RPMI7951 (cell line): Measurements from ENCODE around the gene ARHGEF28. TPM values are rescaled to one million over a fixed set of nuclear protein-coding genes. Genes with fewer than 3 reads are reported as not detected.

ENCODE experiments used
- DNase-seq: peaks from one replicate; pipeline ENCODE4 v3.0.0-alpha.2; 2012; ENCODE audit warnings: low read depth
- total RNA-seq: library from RNA; depleted of rRNA; stranded (reverse); fragments of >200 nt; shearing (Covaris generic); gene quantifications from 2 replicates; pipeline ENCODE4 v1.2.3, GENCODE V29; 2014

The ARHGEF28 gene
- total RNA-seq, 1 experiment from 2014 or later, result 11.3 TPM

DNA sequence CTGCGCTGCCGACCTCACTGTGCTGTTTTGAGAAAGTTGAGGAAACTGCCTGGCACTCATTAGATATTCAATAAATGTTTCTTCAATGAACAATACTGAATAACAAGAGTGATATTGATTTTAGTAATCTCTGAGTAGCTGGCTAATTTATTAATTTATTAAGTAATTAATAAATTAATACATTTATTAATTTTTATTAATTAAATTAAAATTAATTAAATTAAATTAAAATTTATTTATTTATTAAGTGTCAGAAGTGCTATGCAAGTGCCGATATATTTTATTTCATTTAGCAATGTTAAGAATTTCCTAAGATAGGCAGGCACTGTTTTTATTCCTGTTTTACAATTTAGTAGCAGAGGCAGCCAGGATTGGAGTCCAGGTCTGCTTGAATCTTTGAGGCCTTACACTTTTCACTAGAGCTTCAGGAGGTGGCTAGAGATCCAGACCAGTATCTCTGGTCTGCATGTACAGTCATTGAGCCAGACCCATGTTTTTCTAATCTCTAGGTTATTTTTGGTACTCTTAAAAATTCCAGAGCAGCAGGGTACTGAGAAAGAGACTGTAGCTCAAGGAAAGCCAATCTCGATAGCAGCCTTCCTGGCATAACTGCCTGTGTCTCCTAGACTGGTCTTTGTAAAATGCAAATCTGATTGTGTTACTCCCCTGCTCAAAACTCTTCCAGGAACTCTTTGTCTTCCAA lies 109.2 kb downstream of the ARHGEF28 start:
- DNase-seq, result no peak

DNA sequence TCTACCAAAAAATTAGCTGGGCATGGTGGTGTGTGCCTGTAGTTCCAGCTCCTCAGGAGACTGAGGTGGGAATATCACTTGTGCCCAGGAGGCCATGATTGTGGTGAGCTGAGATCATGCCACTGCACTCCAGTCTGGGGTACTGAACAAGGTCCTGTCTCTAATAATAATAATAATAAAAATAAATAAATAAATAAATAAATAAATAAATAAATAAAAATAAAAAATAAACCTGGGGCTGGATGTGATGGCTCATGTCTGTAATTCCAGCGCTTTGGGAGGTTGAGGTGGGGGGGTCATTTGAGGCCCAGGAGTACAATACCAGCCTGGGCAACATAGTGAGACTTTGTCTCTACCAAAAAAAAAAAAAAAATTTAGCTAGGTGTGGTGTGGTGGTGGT lies 113.7 kb downstream of the ARHGEF28 start:
- DNase-seq, result no peak

DNA sequence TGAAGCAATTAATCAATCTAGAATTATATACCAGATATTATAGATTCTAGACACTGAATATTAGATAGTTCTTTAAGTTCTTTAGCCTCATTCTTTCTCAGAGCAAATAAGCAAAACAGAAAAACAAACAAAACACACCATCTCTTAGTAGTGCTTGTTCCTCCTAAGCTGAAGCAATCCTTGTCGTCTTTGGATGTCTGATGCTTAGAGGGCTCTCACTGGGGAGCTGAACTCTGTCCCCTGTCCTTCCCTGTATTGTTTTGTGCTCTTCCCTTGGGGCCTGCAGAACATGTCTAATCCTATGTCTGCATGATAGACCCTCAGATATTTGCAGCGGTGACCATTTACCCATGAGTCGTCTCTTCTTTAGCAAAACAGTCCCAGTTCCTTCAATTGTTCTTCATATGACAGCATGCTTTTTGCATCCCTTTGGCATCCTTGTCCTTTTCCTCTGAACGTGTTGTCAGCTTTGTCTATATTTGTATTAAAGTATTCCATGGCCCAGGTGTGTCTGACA lies 114.3 kb downstream of the ARHGEF28 start:
- DNase-seq, result no peak

DNA sequence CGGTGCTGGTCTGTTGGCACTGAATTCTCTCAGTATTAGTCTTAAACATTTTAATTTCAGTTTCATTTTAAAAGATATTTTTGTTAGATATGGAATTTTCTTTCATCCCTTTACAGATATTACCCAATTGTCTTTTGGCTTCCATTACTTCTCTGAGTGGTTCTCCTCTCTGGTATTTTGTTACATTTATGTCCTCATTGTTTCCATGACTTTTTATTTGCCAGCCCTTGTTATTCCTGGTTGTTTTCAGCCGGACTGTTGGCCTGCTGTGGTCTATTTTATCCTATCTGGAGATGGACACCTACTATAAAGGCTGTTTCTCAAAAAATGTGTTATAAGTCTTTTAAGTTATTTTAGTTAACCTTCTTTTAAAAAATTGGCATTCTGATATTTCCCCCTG lies 117.2 kb downstream of the ARHGEF28 start:
- DNase-seq, result no peak

DNA sequence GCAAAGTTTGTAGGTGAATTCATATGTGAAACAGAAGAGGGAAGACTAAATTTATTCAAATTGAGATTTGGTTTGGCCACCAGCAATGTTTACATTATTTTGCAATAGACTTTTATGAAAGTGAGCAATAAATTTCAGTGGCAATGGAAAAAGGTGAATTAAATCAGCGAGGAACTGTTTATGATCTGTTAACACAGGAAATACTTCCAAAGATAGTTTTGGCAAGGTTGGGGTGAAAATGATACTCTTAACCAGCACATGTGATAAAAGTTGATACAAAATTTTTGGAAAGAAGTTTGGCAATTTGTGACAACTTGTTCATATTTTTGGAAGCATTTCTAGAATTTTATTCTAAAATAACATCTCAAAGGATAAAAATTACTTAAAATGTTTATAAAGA lies 119.8 kb downstream of the ARHGEF28 start:
- no peak for DNase-seq

DNA sequence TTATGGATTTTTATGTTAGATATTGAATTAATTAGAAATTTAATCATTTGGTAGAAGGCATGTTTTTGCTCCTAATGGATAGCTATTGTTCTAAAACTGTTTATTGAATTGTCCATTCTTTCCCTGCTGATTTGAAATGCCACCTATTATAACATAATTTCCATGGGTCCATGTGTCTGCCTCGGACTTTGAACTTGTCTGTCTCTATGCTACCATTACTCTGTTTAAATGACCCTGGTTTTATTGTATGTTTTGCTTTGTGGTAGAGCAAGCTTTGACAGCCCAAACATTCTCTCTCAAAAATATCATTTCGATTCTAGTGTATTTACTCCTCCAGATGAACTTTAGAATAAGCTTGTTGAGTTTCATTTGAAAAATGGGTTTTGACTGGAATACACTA lies 120.6 kb downstream of the ARHGEF28 start:
- DNase-seq, result no peak

DNA sequence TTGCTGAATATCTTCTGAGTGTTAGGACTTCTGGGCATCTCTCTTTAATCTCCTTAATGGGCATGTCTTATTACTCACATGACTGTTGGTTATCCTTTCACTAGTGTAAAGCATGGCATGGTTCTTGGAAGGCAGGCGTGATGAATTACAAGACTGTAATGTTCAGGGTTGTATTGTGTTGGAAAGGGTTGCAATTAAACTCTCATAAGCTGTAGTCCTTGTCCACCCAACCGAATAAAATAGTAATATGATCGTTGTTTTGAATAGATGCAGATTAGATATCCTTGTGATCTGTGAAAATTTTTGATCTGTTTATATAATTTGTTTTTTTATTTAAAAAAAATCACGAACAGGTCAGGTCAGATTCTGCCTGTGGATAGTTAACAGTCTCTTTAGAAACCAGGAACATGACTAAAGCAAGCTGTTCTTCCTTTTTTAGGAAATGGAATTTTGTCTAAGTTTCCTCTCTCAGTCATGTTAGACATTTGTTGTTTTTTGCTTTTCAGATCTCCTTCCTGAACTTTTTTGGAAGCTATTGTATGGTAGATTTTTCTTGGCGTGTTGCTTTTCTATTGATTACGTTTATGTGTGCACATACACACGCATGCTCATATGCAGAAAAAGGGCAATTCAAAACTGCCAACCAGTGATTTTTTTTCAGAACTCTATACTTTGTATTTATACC lies 121.8 kb downstream of the ARHGEF28 start:
- DNase-seq, result no peak

DNA sequence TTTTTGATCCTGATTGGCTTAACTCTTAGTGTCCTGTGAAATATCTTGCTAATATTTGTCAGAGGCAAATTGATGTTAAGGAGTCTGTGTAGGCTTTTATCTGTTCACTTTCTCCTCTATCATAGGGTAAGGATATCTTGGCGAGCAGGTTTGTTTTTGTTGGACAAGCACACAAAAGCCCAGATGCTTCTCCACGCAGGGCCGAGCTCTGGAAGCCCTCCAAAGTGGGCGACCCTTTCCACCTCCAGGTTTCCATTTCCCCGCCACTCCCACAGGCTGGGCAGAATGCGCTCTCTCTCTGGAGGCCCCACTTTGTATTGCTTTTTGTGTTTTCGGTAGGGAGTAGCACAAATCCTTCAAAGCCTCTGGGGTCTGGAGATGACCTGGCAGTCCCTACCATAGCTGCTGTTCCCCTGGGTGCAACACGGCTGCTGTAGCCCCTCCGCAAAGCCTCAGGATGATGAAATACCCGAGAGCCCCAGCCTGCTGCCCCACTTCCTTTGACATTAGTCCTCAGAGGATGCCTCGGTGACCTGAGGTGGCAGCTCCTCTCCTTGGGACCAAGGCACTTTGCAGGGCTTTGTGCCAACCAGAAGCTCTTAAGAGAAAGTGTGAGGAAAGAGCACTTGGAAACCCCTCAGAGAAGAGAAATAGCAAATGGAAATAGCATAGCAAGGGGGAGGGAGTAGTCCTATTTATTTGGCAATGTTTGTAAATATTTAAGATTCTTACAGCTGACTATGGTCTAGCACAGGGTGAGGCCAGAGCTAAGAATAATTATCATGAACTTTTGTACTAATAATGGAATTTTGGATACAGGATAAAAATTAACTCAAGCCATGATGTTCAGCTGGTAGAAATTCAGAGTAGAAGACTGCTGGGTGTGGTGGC lies 122.8 kb downstream of the ARHGEF28 start:
- peak; percentile 13 for DNase-seq

DNA sequence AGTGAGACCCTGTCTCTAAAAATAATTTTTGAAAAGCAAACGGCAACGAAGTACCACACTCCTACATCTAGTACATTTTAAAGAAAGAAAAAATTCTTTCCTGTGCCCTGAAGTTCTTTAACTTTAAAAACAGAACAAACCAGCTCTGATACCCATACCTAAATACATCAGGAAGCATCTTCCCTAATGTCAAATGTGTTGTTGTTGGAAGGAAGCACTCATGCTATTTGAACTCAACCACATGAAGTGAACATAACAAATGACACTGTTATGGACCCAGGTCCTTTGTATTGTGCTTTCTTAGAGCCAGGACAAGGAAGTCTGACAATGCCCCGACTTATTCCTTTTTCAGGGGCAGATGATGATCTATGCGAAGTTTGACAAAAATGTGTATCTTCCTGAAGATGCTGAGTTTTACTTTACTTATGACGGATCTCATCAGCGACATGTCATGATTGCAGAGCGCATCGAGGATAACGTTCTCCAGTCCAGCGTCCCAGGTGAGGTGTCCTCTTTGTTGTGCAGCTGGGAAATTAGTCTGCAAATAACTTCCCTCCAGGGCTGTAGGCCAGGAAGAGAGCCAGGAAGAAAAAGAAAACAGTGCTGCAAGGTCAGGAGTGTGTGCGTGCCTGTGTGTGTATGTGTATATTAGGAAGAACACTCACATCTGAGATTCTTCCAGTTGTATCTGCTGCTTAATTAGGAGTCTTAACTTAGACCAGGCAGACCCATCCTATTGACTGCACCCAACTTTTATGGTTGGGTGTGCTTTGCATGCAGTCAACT lies 123.7 kb downstream of the ARHGEF28 start:
- no peak for DNase-seq

DNA sequence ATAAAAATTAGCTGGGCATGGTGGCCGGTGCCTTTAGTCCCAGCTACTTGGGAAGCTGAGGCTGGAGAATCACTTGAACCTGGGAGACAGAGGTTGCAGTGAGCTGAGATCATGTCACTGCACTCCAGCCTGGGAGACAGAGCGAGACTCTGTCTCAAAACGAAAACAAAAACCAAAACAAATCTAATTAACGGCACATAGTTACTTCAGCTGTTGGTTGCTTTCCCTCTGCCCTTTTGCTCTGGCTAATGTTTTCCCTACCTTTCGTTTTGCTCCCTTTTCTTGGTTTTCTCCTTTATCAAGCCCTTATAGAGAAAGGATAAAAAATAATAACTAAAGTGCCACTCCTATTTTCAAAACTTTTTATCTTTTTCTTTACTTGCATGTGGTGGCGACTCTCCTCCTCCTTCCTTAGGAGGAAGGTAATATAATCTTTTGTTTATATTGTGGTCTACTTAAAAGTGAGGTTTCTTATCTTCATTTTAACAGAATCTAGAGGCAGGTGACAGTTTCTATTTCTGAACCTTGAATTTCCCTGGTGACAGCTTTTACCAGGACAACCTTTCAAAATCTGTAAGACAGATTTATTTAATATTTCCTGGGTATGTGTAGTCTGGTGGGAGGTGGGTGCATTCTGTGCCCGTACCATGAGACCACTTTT lies 125.4 kb downstream of the ARHGEF28 start:
- DNase-seq, result no peak

DNA sequence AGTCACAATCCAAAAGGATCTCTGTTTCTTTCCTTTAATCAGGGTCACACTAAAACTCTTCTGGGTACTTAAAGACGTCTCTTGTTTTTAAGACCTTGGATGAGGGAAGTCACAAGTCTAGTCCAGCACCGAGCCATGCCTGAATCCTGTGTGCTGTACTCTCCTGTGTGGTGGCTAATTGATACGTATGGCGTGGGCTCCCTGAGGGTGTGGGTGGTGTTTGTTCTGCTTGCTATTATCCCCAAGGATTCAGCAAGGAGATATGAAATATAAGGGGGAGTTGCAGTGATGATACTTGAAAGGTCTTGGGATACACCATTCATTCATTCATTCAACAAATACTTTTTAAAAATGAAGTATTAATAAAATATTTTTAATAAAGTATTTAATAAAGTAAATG lies 128.3 kb downstream of the ARHGEF28 start:
- DNase-seq, result no peak

DNA sequence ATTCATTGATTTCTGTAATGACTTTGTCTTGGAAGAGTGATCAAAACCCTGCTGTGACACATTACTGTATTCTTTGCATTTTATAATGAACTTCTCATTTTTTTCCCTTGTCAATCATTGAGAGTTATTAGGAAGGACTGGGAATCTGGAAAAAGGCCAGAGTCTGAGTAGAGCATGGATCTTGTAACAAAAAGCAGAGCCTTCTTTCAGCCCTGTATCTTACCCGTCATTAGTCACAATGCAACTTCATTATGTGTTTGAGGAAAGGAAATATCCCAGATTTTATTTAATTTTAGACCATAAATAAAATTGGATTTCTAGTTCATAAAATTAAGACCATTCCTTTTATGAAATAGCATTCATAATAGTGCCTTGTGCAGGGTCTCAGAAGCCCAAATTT lies 131.4 kb downstream of the ARHGEF28 start:
- DNase-seq, result no peak

DNA sequence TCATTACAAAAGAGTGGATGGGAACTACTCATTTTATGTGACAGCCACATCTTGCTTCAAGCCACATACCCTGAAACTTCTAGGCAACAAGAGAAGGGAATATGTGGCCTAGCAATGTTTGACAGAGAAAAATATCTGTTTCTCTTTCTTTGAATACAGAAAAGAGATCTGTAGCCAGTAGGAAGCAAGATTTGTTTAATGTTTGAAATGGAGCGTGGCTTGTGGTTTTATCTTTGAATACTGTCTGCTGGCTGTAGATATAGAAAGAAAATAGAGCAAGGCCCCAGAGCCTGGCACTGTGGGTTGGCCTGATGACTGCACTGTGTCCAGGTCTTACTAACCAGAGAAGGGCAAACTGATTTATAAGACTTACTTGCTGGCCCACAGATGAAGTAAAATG lies 133.8 kb downstream of the ARHGEF28 start:
- peak; percentile 55 for DNase-seq

DNA sequence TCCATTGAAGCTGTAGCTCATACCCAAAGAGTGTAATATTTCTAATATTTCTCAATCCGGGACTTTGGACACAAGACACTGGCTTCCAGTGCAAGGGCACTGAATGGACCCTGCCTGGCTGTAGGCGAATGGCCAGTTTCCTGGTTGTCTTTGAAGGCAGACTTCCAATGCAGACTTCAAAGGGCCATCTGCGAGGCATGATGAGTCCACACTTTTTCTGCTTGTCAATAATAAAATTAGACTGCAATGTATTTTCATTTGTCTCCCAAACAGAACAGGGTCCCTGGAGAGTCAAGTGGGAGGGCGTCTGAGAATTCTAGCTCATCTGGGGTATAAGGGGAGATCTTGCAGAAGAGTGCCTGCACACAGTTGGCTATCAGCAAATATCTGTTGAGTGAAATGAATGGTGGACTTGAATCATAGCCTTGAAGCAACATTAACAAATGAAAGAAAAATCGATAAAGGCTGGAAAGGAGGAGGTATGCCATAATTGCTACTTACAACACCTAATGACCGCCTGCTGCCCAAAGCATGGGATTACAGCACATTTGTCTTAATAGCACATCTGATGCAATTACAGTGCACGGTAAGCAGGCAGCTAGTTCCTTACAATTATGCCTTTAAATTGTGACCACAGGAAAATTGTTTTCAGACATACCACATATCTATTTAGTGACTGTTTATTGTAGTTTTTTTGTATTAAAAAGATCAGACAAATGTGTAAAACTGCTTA lies 137.5 kb downstream of the ARHGEF28 start:
- DNase-seq, result peak; percentile 15

DNA sequence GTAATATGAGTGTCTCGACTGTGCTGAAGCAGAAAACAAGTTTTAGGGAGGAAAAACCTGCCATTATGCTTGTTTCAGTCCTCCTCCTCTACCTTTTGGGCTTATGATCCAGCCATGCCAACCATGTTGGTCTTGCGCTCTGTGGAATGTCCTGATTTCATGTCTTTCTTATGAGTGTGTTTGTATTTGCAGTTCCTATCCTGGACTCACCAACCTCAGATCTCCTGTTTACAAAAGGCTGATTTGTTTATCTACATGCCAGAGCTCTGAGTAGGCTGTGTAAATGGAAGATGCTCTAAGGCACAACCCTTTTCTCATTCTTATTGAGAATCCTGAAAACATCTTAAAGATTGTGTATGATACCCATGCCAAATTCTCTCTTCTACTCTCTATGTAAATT lies 138.6 kb downstream of the ARHGEF28 start:
- DNase-seq, result peak; percentile 70

DNA sequence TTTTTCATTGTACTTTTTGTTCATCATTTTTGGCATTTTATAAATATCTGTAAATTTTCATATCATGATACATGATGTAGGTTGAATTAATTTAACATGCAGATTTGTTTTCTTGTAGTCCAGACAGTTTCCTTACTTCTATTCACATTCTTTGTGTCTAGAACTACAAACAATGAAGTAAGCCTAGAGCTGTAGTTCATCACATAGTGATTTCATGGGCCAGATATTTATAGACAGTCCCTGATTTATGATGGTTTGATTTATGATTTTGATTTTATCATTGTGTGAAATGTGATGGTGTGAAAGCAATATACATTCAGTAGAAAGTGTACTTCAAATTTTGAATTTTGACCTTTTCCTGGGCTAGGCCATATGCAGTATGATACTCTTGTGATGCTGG lies 139.0 kb downstream of the ARHGEF28 start:
- DNase-seq, result no peak

DNA sequence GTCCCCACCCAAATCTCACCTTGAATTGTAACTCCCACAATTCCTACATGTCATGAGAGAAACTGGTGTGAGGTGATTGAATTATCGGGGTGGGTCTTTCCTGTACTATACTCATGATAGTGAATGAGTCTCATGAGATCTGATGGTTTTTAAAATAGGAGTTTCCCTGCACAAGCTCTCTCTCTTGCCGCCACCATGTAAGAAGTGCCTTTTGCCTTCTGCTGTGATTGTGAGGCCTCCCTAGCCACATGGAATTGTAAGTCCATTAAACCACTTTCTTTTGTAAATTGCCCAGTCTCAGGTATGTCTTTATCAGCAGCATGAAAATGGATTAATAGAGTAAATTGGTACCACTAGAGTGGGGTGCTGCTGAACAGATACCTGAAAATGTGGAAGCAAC lies 140.9 kb downstream of the ARHGEF28 start:
- no peak for DNase-seq

DNA sequence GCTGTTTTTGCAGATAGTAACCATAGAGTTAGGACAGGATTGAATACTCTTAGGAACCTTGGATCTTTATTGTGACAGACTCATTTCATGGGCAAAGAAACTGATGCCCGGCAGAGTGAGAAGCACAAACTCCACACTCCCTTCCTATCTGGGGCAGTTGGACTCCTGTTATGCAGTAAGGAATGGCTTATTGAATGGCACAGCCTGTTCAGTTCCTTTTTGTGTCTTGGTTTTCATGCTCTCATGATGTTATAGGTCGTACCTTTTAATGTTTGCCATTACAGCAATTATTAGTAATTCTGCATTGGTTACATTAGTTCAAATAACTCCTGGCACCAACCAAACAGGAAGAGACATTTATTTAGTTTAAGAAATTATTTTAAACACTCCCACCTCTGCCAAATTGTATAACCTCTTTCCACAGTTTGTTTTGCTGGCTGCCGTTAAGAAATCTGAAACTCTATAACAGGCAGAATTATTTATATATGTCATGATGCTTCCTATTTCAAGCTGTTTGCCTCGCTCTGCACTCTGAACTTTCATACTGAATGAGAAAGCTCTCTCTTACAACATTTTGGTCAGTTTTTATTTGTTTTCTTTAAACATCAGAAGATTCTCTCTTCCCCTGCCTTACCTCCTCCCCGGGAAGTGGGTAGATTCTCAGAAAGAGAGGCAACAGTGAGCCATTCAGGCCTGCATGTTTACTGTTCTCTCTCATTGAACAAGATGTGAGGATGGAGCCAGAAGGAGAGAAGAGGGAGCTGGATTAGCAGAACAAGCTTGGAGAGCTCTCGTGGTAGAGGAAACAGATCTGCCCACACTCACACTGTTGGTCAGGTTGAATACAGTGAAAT lies 144.4 kb downstream of the ARHGEF28 start:
- no peak for DNase-seq

DNA sequence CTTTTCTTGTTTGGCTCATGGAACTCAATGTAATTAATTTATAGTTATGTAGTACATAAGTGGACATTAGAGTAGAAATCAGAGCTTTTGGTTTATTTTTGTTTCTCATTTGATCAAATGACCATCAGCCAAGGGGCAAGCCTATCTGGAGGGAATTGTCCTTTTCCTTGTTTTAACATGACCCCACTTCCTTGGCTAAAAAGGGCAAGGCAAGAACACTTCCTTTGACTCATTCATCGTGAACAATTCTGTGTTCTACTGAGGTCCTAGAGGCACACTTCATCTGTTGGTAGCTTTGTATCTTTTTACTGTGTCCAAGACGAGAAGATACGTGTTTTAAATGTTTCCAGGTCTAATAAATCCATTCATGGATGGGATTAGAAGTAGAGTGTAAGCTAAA lies 148.9 kb downstream of the ARHGEF28 start:
- no peak for DNase-seq
